Activated CD4-positive, alpha-beta memory T cell treated with anti-CD3 and anti-CD28 coated beads for 36 hours (primary cell): ENCODE results near the gene SERPINB10. TPM values are rescaled to one million over a fixed set of nuclear protein-coding genes. Genes with fewer than 3 reads are reported as not detected.
"Not testable (repeated sequence)": the region's sequence is repeated elsewhere in the genome, so short reads cannot be mapped to it uniquely, and the experiment has no call there.

Experiments
- CTCF ChIA-PET: fragments of 350-600 bp; sonication (Branson Sonifier 250); formaldehyde crosslinking; loops from one replicate; lab custom pipeline; 2021; ENCODE audit warnings: antibody characterized with exemption, inconsistent platforms; lab: Charles Lee
- POLR2A ChIA-PET: fragments of 350-600 bp; sonication (Branson Sonifier 250); formaldehyde crosslinking; loops from one replicate; lab custom pipeline; 2021; ENCODE audit warnings: antibody characterized with exemption; lab: Charles Lee
- DNase-seq: peaks from one replicate; pipeline ENCODE4 v3.0.0-alpha.2; 2020
- H3K27ac Mint-ChIP-seq: one replicate; pipeline ENCODE4 v1.8.0; 2021; ENCODE audit warnings: mixed read lengths
- H3K27me3 Mint-ChIP-seq: one replicate; pipeline ENCODE4 v1.8.0; 2021; ENCODE audit warnings: mixed read lengths
- H3K36me3 Mint-ChIP-seq: one replicate; pipeline ENCODE4 v1.8.0; 2021; ENCODE audit warnings: mixed read lengths
- H3K4me1 Mint-ChIP-seq: one replicate; pipeline ENCODE4 v1.8.0; 2021; ENCODE audit warnings: low read depth, mixed read lengths
- H3K4me3 Mint-ChIP-seq: one replicate; pipeline ENCODE4 v1.8.0; 2021; ENCODE audit warnings: mild to moderate bottlenecking, mixed read lengths
- H3K9me3 Mint-ChIP-seq: one replicate; pipeline ENCODE4 v1.8.0; 2021; ENCODE audit warnings: mixed read lengths
- intact Hi-C: fragments of 100-400 bp; cut with micrococcal nuclease; formaldehyde crosslinking; loops from one replicate; pipeline ENCODE4 v1.15.1; 2023
- total RNA-seq, 2 experiments: library from RNA; stranded (reverse); gene quantifications; one replicate each; pipeline ENCODE4 v1.2.3, GENCODE V29; 2021

Gene SERPINB10
- total RNA-seq, 2 experiments from 2014 or later, result not detected

GRCh38 chr18:63929369-63929768 is 21.6 kb downstream of the SERPINB10 start:
- POLR2A ChIA-PET, CTCF ChIA-PET: not testable (repeated sequence)

GRCh38 chr18:63930773-63931354 is 23.1 kb downstream of the SERPINB10 start:
- Mint-ChIP-seq H3K9me3 (no peaks in the 10 kb centered on the region), H3K4me1 (no peaks in the 10 kb centered on the region), H3K4me3 (no peak overlapping the region), H3K27me3 (peaks cover 15% of the 10 kb centered on the region), H3K36me3 (no peaks in the 10 kb centered on the region), H3K27ac (no peak overlapping the region)
- POLR2A ChIA-PET, result no interaction called here
- intact Hi-C loops, result no loop called here
- DNase-seq, result no peak
- CTCF ChIA-PET, result interaction anchor here (1.1 kb wide), 1 partner anchor 33 kb away, joined by 3 read pairs; no protein-coding TSS in a partner anchor

More at GRCh38 chr18:63929369-63929768, 21.6 kb downstream of the SERPINB10 start:
- H3K27ac Mint-ChIP-seq, H3K4me3 Mint-ChIP-seq, H3K4me1 Mint-ChIP-seq, intact Hi-C loops, DNase-seq, H3K9me3 Mint-ChIP-seq, H3K36me3 Mint-ChIP-seq: not testable (repeated sequence)
- H3K27me3 Mint-ChIP-seq, result peaks cover 15% of the 10 kb centered on the region

DNA sequence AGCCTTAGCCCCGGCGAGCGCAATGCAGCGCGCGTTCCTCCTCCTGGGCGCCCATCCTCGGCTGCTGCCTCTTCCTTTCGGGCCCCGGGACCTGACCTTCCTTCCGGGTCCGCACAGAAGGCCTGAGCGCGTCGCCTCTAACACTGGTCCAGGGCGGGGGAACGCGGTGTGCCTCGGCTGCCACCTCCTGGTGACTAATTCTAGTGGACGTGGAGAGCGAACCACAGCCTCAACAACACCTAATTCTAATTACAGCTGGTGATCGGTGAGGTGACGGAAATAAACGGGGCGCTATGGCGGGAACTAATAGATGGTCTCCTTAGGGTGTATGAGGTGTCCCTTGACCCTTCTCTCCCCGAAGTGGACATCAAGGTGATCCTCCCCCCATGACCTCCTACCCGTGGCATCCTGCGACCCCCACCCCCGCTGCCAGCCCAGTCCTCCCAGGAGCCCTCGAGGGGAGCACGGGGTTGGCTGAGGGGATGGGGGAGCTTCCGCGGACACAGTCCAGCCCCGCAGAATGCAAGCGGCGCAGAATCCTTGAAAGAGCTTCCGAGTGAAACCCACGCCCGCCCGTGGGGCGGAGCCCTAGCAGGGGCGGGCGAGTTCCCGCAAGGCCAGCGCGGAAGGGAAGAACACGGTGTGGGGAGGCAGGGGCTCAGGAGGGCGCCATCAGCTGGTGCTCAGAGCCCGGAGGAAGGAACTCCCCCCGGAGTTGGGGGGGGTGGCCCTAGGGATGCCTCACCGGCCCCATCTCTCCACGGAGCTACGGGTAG is 28.6 kb downstream of the SERPINB10 start:
- DNase-seq, result peak; percentile 82
- CTCF ChIA-PET, result interaction anchor here (0.6 to 6.9 kb wide), 31 partner anchors 9 to 425 kb away, joined by 3 to 69 read pairs (median 4); partner anchors contain the start of genes HMSD, SERPINB10 and SERPINB2
- intact Hi-C loops, result loop anchor here (1.0 to 5.0 kb wide), 5 partner anchors 15 to 419 kb away; no protein-coding TSS in a partner anchor
- Mint-ChIP-seq H3K27ac (no peak overlapping the region), H3K9me3 (no peaks in the 10 kb centered on the region), H3K4me3 (peak overlapping the region; percentile 67), H3K4me1 (no peaks in the 10 kb centered on the region), H3K27me3 (peaks cover 8% of the 10 kb centered on the region), H3K36me3 (no peaks in the 10 kb centered on the region)
- POLR2A ChIA-PET, result no interaction called here

DNA sequence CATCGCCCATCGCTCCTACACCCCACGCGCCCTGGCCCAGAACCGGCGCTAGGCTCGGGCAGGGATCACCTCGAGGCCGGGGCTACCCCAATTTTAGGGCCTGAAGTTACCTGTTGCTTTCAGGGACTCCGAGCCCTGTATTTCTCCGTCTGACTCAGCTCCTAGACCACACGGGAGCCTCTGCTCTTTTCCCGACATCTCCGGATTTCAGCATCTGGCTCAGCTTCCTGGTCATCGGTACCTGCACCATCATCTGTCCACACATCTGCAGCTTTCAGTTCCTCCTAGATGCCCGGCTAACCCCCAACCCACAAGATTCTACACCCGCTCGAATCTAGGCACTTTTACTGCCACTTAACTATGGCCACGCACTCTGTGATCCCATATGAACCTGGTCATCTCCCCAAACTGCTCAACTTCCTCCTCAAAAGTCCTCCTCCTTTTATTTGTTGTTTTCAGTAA is 29.2 kb downstream of the SERPINB10 start:
- CTCF ChIA-PET, result interaction anchor here (0.6 to 6.9 kb wide), 25 partner anchors 12 to 426 kb away, joined by 3 to 69 read pairs (median 5); partner anchors contain the start of genes HMSD and SERPINB10
- Mint-ChIP-seq H3K4me1 (no peaks in the 10 kb centered on the region), H3K27me3 (peaks cover 8% of the 10 kb centered on the region), H3K4me3 (no peak overlapping the region), H3K9me3 (no peaks in the 10 kb centered on the region), H3K36me3 (no peaks in the 10 kb centered on the region), H3K27ac (no peak overlapping the region)
- POLR2A ChIA-PET, result no interaction called here
- DNase-seq, result no peak
- intact Hi-C loops, result loop anchor here (1.0 to 5.0 kb wide), 5 partner anchors 14 to 420 kb away; no protein-coding TSS in a partner anchor

DNA sequence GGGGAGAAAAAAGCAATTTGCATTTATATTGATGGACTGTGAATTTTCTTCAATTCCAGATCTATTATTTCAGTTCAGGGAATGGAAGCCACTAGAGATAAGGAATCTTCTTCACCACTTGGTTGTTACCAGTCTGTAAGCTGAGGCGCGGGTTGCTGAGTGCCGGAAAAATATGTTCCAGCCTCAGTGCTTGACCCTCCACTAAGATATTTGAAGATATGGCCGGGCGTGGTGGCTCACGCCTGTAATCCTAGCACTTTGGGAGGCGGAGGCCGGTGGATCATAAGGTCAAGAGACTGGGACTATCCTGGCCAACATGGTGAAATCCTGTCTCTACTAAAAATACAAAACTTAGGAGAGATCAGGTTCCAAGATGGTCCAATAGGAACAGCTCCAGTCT is 32.2 kb downstream of the SERPINB10 start:
- no peaks in the 10 kb centered on the region for H3K9me3 Mint-ChIP-seq
- H3K4me1 Mint-ChIP-seq, result no peaks in the 10 kb centered on the region
- no peak overlapping the region for H3K4me3 Mint-ChIP-seq
- DNase-seq, result no peak
- intact Hi-C loops, result no loop called here
- H3K36me3 Mint-ChIP-seq, result no peaks in the 10 kb centered on the region
- H3K27me3 Mint-ChIP-seq, result peaks cover 18% of the 10 kb centered on the region
- CTCF ChIA-PET, result interaction anchor here (1.2 kb wide), 1 partner anchor 24 kb away, joined by 5 read pairs; no protein-coding TSS in a partner anchor
- H3K27ac Mint-ChIP-seq, result no peak overlapping the region
- POLR2A ChIA-PET, result no interaction called here

GRCh38 chr18:63940543-63941050 is 32.8 kb downstream of the SERPINB10 start:
- H3K4me3 Mint-ChIP-seq, DNase-seq, H3K27ac Mint-ChIP-seq, POLR2A ChIA-PET, H3K4me1 Mint-ChIP-seq, H3K9me3 Mint-ChIP-seq, intact Hi-C loops, H3K36me3 Mint-ChIP-seq: not testable (repeated sequence)
- CTCF ChIA-PET, result interaction anchor here (1.2 kb wide), 1 partner anchor 23 kb away, joined by 5 read pairs; no protein-coding TSS in a partner anchor
- H3K27me3 Mint-ChIP-seq, result peaks cover 16% of the 10 kb centered on the region

- DNase-seq, result no peak
- Mint-ChIP-seq H3K4me3 (no peak overlapping the region), H3K27ac (no peak overlapping the region), H3K36me3 (no peaks in the 10 kb centered on the region), H3K27me3 (peaks cover 20% of the 10 kb centered on the region), H3K9me3 (peaks cover 5% of the 10 kb centered on the region), H3K4me1 (peaks cover 39% of the 10 kb centered on the region)
- ChIA-PET POLR2A (no interaction called here), CTCF (interaction anchor here (0.8 kb wide), 1 partner anchor 11 kb away, joined by 3 read pairs; no protein-coding TSS in a partner anchor)
- intact Hi-C loops, result no loop called here
Measured at GRCh38 chr18:63947051-63947790, 39.5 kb downstream of the SERPINB10 start.

GRCh38 chr18:63949068-63949737 is 41.4 kb downstream of the SERPINB10 start, which contains the start of gene HMSD:
TSS of gene HMSD (plus strand) at chr18:63949301. CDS start at chr18:63953456, 4,155 bp downstream.
- Mint-ChIP-seq H3K27me3 (peaks cover 13% of the 10 kb centered on the region), H3K4me1 (peaks cover 45% of the 10 kb centered on the region), H3K27ac (peak within 1 kb of the TSS; percentile 86), H3K9me3 (peaks cover 5% of the 10 kb centered on the region), H3K36me3 (peaks cover 6% of the 10 kb centered on the region), H3K4me3 (peak within 1 kb of the TSS; percentile 85)
- POLR2A ChIA-PET, result interaction anchor here (0.9 kb wide), 1 partner anchor 22 kb away, joined by 3 read pairs; no protein-coding TSS in a partner anchor
- intact Hi-C loops, result no loop called here
- CTCF ChIA-PET, result interaction anchor here (0.8 to 1.6 kb wide), 4 partner anchors 11 to 35 kb away, joined by 3 to 5 read pairs (median 4); partner anchors contain the start of gene SERPINB8
- peak; percentile 88 for DNase-seq

GRCh38 chr18:63951302-63951705 is 43.5 kb downstream of the SERPINB10 start:
- Mint-ChIP-seq H3K27ac (peak overlapping the region; percentile 55), H3K4me3 (peak overlapping the region; percentile 36), H3K9me3 (peaks cover 5% of the 10 kb centered on the region), H3K4me1 (peaks cover 45% of the 10 kb centered on the region), H3K27me3 (peaks cover 14% of the 10 kb centered on the region), H3K36me3 (peaks cover 16% of the 10 kb centered on the region)
- DNase-seq, result peak; percentile 54
- intact Hi-C loops, result loop anchor here (1.0 to 10.0 kb wide), 9 partner anchors 11 to 1445 kb away; partner anchors contain the start of genes KDSR and VPS4B
- CTCF ChIA-PET, result interaction anchor here (0.9 to 1.3 kb wide), 4 partner anchors 12 to 1627 kb away, joined by 3 to 13 read pairs (median 4); no protein-coding TSS in a partner anchor
- POLR2A ChIA-PET, result interaction anchor here (1.2 kb wide), 1 partner anchor 11 kb away, joined by 3 read pairs; no protein-coding TSS in a partner anchor

DNA sequence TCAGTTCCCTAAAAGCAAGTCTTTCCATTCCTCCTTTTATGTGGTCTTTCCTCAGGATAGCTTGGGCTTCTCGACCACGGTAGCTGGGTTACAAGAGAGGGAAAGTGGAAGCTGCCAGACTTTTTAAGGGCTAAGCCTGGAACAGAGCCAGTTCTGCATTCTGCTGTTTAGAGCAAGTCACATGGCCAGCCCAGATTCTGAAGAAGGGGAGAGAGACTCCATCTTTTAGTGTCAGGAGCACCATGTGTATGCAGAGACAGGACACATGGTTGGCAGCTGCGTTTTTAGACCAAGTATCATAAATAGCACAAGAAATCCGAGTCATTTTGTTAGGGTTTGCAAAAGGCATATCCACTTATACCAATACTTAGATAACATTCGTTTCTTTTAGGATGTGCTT is 46.1 kb downstream of the SERPINB10 start:
- H3K36me3 Mint-ChIP-seq, result peaks cover 19% of the 10 kb centered on the region
- H3K4me1 Mint-ChIP-seq, result peaks cover 32% of the 10 kb centered on the region
- H3K9me3 Mint-ChIP-seq, result peaks cover 5% of the 10 kb centered on the region
- intact Hi-C loops, result loop anchor here (5.0 to 10.0 kb wide), 4 partner anchors 532 to 1109 kb away; partner anchors contain the start of genes KDSR and VPS4B
- ChIA-PET CTCF (interaction anchor here (0.6 to 4.0 kb wide), 2 partner anchors 10 to 436 kb away, joined by 4 to 35 read pairs; no protein-coding TSS in a partner anchor), POLR2A (no interaction called here)
- no peak overlapping the region for H3K4me3 Mint-ChIP-seq
- no peak for DNase-seq
- no peak overlapping the region for H3K27ac Mint-ChIP-seq
- H3K27me3 Mint-ChIP-seq, result peaks cover 17% of the 10 kb centered on the region
